Lower leg skin (tissue), 4 donors: ENCODE data around the gene SULT1A3. TPM values are rescaled to one million over a fixed set of nuclear protein-coding genes. Genes with fewer than 3 reads are reported as not detected.
"Not testable (repeated sequence)": the region's sequence is repeated elsewhere in the genome, so short reads cannot be mapped to it uniquely, and the experiment has no call there.

Source experiments
- DNase-seq, 2 donors: peaks; one replicate each; pipeline ENCODE4 v3.0.0-alpha.2; 2019; ENCODE audit warnings: low spot score in 2 of 2
- H3K4me3 ChIP-seq: fragments of 200-600 bp; sonication (generic); 2 replicates; pipeline ENCODE4 v1.5.1; 2017; ENCODE audit warnings: mild to moderate bottlenecking, low read depth; ENCODE audit not compliant: poor library complexity, severe bottlenecking
- CTCF ChIP-seq, 3 donors: fragments of 450-650 bp; IDR thresholded peaks; one replicate each; pipeline ENCODE4 v1.5.1; 2016; ENCODE audit warnings: antibody characterized with exemption in 3 of 3, mild to moderate bottlenecking in 3 of 3, moderate library complexity in 2 of 3
- POLR2A ChIP-seq, 2 donors: fragments of 450-650 bp; IDR thresholded peaks; one replicate each; pipeline ENCODE4 v1.6.1; 2016 to 2017; ENCODE audit warnings: antibody characterized with exemption in 2 of 2, mild to moderate bottlenecking in 1 of 2, moderate library complexity in 1 of 2
- WGBS, 2 donors: methylation state at CpG; one replicate each; pipeline ENCODE4 v1.1.5; 2018; 5-methylcytosine and 5-hydroxymethylcytosine counted together
- intact Hi-C: fragments of 100-400 bp; cut with DNase I; formaldehyde crosslinking; loops from one replicate; pipeline ENCODE4 v1.15.0; 2023; ENCODE audit warnings: low total_unique reads
- total RNA-seq, 4 donors: library from RNA; depleted of rRNA; stranded (reverse); fragments of >200 nt; gene quantifications; one replicate each; pipeline ENCODE4 v1.1.0, GENCODE V29; 2016

Gene SULT1A3
- total RNA-seq, 4 donors from 2014 or later, result 2.0 to 19.3 (median 11.3) TPM

DNA sequence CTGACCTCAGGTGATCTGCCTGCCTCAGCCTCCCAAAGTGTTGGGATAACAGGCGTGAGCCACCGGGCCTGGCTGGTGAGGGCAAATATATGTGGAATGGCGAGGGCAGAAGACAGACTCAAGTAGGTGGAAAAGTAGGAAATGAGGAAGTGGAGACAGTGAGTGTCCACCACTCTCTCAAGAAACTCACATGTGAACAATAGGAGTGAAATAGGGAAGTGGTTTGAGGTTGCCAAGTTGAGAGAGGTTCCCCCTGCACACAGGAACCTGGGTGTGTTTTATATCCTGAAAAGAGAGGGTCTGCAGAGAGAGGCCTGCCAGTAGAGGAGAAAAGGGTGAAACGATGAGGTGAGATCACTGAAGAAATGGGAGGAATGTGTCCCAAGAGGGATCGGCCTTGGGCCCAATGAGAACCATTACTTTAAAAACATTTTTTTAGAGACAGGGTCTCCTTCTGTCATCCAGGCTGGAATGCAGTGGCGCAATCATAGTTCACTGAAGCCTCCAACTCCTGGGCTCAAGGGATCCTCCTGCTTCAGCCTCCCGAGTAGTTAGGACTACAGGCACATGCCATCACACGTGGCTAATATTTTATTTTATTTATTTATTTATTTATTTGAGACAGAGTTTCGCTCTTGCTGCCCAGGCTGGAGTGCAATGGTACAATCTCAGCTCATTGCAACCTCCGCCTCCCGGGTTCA, 32.7 kb upstream of the SULT1A3 start:
- DNase-seq, result no peak
- 85 to 91% methylated on average over 11 of the region's 11 CpGs for WGBS, 2 donors
- TF ChIP-seq CTCF (IDR thresholded peaks at IDR 0.05) (no peak), POLR2A (IDR thresholded peaks at IDR 0.05) (no peak)
- no peak overlapping the region for H3K4me3 ChIP-seq
- intact Hi-C loops, result no loop called here

- 65% methylated on average over 4 of the region's 29 CpGs; no CpG with 5 or more reads in 1 of the 2 donors for WGBS, 2 donors
- intact Hi-C loops, H3K4me3 ChIP-seq, DNase-seq: not testable (repeated sequence)
These were observed 30.3 kb upstream of the SULT1A3 start for GRCh38 chr16:30168746-30169145.

- H3K4me3 ChIP-seq, DNase-seq, intact Hi-C loops: not testable (repeated sequence)
- 60% methylated on average over 1 of the region's 38 CpGs; no CpG with 5 or more reads in 1 of the 2 donors for WGBS, 2 donors
These were observed 29.6 kb upstream of the SULT1A3 start for GRCh38 chr16:30169416-30169815.

DNA sequence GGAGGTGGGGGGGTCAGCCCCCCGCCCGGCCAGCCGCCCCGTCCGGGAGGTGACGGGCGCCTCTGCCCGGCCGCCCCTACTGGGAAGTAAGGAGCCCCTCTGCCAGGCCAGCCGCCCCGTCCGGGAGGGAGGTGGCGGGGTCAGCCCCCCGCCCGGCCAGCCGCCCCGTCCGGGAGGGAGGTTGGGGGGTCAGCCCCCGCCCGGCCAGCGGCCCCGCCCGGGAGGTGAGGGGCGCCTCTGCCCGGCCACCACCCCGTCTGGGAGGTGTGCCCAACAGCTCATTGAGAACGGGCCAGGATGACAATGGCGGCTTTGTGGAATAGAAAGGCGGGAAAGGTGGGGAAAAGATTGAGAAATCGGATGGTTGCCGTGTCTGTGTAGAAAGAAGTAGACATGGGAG, 28.9 kb upstream of the SULT1A3 start:
- DNase-seq, intact Hi-C loops, H3K4me3 ChIP-seq: not testable (repeated sequence)
- no CpG with 5 or more reads among the region's 31 CpGs for WGBS, 2 donors

GRCh38 chr16:30173054-30173453, 26.0 kb upstream of the SULT1A3 start:
- intact Hi-C loops, result no loop called here
- TF ChIP-seq POLR2A (IDR thresholded peaks at IDR 0.05) (no peak), CTCF (IDR thresholded peaks at IDR 0.05) (no peak)
- 77 to 82% methylated on average over 7 of the region's 7 CpGs for WGBS, 2 donors
- no peak for DNase-seq
- H3K4me3 ChIP-seq, result no peak overlapping the region

- DNase-seq, intact Hi-C loops, H3K4me3 ChIP-seq: not testable (repeated sequence)
- WGBS, 2 donors, result 87 to 89% methylated on average over 6 of the region's 6 CpGs
These were observed 22.2 kb upstream of the SULT1A3 start for GRCh38 chr16:30176876-30177275.

- no peak for TF ChIP-seq POLR2A (IDR thresholded peaks at IDR 0.05)
- no peak for TF ChIP-seq CTCF (IDR thresholded peaks at IDR 0.05)
- no peak overlapping the region for H3K4me3 ChIP-seq
- 84 to 91% methylated on average over 4 of the region's 4 CpGs for WGBS, 2 donors
- intact Hi-C loops, result no loop called here
- DNase-seq, result no peak
These were observed 19.9 kb upstream of the SULT1A3 start for GRCh38 chr16:30179195-30179594.

- 96 to 97% methylated on average over 9 of the region's 9 CpGs for WGBS, 2 donors
- DNase-seq, result no peak
- no peak overlapping the region for H3K4me3 ChIP-seq
- TF ChIP-seq POLR2A (IDR thresholded peaks at IDR 0.05), result no peak
- TF ChIP-seq CTCF (IDR thresholded peaks at IDR 0.05), result no peak
- intact Hi-C loops, result no loop called here
These were observed 19.1 kb upstream of the SULT1A3 start for GRCh38 chr16:30179931-30180330.
